ENCODE results near the gene PPP1R3G.
A peak's percentile ranks its signal among the peaks of the same experiment; 100 is the strongest.

The PPP1R3G gene

DNA sequence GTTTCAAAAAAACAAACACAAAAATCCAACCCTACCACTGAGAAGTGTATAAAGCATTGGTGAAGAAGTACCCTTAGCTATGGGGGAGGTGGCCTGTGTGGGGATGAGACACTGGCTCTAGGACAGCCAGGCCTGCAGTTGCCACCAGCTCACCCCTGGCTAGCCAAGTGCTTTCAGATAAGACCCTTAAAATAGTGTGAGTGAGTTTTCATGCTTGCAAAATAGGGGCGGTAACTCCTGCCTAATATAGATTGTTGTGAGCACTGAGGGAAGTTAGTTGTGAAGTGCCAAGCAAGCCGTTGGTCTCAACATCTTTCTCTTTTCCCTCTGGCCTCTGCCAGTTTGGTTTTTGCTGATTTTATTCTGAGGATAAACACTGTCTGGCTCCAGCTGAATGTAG is 11.3 kb downstream of the PPP1R3G start:
- peak in 1 of 2 donors; percentile 1 for DNase-seq

DNA sequence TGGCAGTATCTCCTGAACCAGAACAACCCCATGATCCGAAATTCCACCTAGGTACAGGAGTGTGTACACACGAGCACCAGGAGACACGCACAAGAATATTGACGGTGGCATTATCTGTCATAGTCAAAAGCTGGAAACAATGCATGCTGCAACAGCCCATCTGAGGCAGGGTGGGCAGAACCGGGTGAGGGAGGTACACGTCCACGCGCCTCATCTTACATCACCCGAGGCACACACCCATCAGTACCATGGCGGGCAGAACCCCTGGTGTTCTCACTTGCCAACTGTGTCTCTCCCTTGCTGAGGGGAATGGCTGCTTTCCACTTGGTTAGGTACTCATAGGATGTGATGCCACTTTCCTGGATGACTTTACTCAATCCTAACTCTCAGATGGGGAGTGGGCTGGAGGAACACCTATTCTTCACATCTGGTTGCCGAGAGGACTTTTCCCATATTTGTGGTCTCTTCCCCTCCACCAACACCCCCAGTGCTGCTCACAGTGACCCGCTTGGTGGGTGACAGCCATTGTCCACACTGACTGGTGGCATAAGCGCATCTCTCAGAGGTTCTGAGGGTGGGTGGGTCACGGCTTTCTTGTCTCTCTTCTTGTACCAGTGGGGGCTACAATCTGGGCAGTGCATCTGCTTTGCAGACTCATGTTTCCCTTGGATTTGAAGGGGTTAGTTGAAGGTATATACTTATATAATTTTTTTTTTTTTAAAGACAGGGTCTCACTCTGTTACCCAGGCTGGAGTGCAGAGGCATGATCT is 13.5 kb downstream of the PPP1R3G start:
- DNase-seq = no peak

DNA sequence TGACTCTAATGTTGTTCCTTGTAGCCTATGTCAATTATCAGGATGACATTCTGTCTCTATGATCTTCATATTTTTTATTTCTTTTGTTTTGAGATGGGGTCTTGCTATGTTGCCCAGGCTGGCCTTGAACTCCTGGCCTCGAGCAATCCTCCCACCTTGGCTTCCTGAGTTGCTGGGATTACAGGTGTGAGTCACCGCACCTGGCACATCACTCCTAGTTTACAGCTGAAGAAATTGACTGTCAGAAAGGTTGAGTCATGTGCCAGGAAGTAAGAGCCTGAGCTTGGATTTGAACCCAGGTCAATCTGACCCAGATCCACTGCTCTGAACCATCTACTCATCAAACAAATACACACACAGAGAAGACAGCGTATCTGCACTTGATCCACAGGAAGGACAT is 14.4 kb downstream of the PPP1R3G start:
- DNase-seq = no peak

DNA sequence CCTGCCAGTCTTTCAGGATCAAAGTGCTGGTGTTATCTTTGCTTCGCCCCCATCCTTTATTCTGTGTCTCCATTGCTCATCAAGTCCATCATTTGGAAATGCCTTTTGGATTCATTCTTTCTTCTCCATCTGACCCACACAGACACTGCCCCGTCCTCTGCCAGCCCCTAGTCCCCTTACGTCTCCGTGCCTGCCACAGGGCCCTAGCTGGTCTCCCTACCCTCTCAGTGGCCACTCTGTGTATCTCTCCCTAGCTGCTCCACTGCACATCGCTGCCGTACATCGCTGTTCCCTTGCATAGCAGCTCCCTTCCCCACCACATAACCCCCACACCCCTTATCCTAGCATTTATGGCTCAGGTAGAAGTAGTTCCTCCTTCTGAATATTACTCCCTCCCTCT is 15.7 kb downstream of the PPP1R3G start:
- no peak for DNase-seq

DNA sequence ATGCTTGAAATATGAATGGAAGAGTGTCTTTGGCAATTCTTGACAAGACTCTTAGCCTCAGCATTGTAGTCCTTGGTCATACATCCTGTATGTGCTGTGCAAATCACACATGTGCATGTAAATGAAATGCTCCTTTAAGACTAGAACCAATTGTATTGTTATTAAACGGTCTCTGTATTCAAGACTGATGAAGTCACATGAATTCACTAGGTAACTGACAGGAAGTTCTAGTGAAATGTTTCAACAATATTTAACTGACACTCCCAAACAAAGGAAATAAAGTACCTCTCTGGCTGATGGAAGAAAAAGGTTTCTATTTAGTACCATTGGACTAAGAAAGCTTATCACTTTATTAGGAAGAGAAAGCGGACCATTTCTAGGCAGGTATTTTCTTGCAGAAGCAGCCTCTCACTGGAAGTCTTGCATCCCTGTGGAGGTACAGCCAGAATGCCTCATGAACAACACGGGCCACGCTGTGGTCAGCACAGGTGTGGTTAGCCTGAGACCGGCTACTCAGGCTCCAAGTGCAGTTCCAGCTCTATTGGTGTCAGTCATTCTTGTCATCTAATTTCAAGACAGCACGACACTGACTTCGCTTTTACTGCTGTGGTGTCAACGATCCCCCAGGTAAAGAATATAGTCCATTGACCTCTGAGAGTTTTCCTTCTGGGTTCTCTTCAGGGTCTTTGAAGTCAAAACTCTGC is 17.3 kb downstream of the PPP1R3G start:
- DNase-seq = no peak

DNA sequence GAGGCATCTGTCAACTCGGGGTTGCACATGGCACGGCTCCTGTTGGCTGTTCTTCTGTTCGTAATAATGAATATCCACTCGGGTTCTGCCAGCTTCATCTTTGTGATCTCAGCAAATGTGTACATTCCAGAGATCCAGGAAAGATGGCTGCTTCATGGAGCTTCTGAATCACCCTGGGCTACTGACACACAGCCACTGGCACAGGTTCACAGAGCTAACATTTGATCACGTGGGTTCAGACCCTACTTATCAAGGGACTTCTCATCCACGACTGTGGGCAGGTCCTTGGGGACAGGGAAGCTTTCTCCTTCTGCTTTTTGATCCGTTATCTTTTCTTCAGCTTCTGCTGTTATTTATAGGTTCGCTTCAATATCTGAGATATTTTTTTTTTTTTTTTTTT is 18.1 kb downstream of the PPP1R3G start:
- no peak for DNase-seq

DNA sequence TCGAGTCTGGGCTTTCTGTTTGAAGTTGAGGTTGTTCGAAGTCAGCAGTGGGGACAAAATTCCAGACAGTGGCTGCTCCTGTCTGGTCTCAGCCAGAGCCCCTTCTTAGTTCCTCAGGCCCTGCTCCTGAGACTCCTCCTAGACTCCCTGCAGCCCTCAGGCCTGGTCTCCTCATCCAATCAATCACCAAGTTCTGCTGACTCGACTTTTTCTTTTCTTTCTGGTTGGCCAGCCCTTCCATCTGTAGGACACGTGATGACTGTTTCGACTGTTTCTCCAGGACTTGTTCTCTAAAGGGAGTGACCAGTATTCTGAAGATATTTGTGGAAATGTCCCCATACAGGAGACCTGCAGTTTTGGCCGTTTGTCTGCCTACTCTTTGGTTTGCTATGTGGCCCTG is 19.5 kb downstream of the PPP1R3G start:
- no peak for DNase-seq

DNA sequence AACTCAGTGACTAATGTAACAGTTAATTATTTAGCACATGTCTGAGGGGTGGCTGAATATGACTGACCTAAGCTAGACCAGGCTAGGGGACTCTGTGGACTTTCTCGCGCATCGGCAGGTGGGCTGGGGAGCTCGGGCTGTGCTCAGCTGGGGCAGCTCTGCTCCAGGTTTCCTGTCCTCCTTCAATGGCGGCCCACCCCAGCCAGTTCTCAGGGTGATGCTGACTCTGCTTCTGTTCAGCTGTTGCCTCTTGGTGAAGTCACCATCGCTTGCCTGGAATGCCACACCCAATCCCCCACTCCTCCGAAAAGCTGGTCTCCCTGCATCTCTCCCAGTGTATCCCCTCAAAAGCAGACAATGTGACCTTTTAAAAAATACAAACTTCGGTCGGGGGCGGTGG is 20.0 kb downstream of the PPP1R3G start:
- no peak for DNase-seq

DNA sequence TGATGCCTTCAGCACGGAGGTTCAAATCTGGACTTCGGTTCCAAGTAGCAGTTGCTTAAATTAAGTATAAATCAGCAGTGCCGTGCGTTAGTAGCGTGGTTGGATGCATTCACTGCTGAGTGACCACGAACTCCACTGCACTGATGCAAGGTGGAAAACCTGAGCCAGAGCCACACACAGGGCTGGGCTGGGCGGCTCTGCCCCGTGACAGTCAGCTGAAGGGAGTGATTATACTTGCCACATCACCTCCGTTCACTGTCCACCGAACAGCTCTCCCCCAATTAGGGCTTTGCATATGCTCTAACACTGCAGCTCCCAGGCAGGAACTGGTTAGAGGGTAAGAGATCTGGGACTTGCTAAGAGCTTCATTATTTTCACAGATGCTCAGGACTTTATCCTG is 22.2 kb downstream of the PPP1R3G start:
- no peak for DNase-seq

DNA sequence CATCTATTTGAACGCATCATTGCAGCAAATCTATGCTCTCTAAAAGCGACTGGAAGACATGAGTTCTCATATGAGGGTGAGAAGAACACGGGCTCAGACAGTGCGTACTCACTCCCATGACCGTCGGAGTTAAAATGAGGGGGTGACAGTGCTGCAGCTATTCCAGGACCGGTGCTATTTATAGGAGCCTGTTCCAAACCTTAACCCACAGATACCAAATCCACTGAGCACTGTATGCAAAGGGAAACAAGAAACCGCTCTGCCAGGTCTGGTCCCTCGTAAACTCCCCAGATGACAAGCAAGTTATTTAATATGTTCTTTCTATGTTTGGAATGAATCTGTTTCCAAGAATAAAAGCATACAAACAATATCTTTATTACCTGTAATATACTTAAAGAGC is 22.9 kb downstream of the PPP1R3G start:
- no peak for DNase-seq

DNA sequence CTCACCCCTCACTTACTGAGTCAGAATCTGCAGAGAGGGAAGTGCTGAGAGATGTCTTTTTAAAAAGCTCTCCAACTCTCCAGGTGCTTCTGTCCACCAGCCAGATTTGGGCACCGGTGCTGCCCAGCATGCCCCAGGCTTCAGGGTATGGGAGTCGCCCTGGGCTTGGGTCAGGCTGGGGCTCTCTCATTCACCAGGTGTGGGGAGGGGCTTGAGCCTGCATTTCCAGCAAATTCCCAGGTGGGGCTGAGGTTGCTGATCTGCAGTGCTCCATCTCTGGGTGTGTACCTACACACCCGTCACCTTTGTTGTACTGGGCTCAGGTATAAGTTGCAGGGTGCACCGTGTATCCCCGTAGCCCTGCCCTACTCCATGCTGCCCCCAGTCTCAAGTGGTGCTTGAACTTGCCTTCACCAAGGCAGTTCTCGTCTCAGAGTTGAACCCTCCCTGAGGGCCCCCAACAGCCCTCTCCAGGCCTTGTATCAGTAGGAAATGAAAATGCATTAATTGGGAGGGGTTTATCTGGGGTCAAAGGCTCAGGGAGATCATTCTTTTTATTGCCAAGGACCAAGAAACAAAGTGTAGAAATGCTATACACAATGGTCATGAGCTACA is 23.5 kb downstream of the PPP1R3G start:
- no peak for DNase-seq

DNA sequence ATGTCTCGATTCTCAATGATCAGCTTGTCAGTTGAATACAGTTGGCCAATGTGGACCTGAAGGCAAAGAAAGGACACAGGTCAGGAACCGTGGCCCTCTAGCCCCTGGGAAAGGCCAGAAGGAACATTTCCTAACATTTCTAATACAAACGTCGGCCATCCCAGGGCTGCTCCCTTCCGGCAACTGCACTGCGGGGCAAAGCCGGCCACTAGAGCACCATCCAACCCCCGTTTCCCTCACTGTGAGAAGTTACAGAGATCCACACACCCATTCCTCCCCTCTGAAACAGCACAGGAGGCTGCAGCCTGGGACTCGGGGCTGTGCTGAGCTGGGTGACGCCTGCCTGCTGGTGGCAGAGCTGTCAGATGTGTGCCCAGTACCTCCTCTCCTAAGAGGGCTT is 24.3 kb downstream of the PPP1R3G start:
- no peak for DNase-seq

DNA sequence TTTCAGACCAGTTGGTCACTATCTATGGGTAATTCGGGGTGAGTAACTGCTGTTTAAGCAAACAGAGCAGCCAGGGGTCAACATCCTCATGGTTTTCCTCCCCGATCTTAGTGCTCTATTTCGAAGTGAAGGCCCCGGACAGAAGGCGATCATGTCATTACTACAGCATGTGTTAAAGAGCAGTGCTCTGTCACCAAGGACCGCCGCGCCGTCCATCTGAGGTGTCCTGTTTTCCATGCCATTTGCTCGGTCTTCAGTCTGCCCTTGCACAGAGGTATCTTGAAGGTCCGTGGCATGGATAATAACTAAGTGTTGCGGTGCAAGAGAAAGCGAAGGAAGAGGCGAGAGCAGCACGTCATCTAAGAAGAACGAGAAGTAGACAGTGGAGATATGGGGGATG is 25.1 kb downstream of the PPP1R3G start:
- DNase-seq = peak in 1 of 2 donors; percentile 7

DNA sequence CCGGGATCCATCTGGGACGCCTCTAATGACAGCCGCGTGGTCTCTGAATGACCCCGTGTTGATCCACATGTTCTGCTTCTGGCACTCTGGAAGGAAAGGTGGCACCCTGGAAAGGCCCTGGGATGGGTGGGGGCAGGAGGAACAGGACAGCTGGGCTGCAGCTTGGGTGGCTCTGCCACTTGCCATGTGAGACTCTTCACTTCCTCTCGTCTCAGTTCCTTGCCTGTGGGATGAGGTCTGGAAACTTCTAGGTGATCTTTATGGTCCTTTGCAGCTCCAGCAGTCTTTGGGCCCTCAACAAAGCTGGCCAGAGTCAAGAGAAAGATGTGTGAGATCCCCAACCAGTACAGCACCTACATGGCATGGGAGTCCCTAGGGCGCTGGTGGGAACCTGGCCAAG is 26.5 kb downstream of the PPP1R3G start:
- DNase-seq = peak in 1 of 2 donors; percentile 9

DNA sequence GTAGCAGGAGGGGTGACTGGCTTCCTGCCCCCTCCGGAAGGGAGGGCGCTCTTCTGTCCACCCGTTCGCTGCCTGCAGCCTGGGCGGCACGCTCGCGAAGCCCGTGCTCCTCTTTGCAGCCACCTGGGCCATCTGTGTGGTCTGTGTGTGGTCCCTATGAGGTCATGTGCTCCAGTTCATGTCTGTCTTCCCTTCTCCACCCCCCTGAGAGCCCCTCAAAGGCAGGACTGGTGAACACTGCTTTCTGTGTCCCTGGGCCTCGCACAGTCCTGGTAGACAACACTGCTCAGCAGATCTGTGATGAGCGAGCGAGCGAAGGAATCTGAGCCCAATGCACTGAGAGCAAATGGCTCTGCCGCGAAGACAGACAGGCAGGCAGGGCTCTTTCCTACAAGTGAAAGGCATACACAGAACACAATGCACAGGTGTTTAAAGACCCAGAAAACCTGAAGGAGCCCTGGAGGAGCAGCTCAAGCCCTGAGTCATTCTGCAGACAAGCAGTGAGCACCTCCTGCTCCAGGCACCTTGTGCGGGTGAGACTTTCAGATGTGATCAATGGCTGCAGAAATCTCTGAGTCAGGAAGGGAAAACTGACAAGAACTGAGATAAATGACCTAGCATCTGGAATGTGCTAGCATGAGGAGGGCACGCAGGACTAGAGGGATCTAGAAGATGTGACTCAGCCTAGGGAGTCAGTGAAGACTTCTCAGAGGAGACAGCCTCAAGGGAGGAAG is 27.1 kb downstream of the PPP1R3G start:
- DNase-seq = peak in 1 of 2 donors; percentile 3

DNA sequence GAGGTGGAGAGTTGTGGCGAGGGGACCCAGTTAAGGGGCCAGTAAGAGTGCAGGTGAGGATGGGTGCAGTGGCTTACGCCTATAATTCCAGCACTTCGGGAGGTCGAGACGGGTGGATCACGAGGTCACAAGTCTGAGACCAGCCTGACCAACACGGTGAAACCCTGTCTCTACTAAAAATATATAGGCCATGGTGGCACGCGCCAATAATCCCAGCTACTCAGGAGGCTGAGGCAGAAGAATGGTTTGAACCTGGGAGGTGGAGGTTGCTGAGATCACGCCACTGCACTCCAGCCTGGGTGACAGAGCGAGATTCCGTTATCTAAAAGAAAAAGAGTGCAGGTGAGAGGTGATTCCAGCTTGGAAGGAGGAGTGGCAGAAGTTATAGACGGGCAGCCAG is 28.0 kb downstream of the PPP1R3G start:
- DNase-seq = peak in 1 of 2 donors; percentile 3

DNA sequence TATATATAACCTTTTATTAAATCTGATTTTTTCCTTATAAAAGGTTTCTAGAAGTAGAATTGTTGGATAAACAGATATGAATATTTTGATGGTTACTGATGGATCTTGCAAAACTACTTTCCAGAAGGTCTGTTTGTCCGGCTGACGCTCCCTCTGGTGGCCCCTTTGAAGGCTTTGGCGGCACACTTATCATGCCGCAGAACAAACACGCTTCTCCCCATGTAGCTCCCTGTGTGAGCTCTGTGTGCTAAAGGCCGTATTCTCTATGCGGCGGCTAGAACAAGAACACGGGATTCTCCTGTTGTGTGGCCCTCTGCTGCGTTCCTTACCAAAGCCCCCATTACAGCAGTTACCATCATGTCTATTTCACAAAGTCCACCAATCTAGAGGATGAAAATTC is 30.0 kb downstream of the PPP1R3G start:
- no peak for DNase-seq

DNA sequence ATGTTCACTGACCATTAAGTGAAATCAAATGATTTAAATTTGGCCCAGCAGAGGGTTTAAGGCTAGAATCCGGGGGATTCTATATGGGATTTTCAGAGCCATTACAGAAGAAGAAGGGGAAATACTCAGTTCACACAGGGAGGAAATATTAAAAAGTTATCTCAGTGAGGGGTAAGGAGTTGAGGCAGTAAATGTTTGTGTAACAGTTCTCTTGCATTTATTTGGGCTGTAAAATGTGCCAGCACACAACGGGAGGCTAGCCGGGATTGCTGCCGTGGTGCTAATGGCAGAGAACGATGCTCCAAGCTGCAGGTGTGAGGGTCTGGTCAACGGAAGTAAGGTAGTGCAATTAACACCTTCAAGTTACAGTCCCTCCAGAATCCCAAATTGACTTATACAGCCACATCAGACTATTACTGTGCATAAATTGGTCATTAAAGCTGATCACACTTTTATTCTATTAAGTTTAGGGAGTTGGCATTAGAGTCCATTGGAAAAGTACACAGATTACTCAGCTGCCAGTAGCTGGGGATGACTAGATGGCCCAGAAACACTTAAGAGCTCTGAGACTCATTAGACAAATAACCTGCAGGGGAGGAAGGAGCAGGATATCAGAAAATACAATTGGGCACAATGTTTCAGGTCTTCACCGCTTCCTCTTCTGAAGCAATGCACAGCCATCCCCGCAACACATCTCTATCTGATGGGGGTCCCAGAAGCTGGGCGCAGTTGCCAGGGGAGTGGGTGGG is 31.3 kb downstream of the PPP1R3G start:
- no peak for DNase-seq

DNA sequence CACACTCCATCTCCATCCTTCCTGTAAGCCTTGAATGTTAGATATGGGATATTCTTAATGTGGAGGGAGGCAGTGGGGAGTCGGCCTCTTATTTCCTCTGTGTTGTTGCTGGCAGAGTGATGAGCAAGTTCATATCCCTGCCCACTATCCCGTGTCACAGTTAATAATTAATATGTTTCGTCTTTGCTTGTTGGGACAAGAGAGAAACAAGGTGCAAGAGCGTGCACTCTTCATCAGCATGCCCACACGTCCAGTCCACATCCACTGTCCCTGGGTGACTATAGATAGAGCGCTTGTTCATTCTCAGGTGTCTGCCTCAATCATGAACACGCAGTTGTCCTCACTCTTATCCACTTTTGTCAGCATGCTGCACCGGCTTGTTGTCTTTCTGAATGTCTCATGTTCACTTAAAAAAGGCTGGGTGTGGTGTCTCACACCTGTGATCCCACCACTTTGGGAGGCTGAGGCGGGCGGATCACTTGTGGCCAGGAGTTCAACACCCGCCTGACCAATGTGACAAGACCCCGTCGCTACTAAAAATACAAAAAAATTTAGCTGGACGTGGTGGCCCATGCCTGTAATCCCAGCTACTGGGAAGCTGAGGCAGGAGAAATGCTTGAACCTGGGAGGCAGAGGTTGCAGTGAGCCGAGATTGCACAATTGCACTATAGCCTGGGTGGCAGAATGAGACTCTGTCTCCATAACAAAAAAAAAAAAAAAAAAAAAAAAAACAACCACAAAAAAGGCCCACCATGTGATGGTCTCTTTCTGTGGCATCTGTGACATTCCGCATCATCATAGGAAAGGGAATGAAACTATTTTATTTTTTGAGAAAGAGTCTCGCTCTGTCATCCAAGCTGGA is 34.2 kb downstream of the PPP1R3G start:
- DNase-seq = no peak

DNA sequence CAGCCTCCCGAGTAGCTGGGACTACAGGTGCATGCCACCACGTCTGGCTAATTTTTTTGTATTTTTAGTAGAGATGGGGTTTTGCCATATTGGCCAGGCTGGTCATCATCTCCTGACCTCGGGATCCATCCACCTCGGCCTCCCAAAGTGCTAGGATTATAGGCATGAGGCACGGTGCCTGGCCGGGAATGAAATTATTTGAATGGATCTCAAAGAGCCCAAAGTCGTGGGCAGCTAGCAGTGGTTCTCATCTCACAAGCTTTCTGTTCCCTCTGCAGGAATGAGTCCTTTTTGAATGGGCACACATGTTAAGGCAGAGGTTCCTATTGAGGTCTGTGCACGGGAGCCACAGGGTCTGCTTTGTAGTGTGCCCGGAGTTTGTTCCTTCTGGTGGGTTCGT is 34.9 kb downstream of the PPP1R3G start:
- DNase-seq = peak in 1 of 2 donors; percentile 1

DNA sequence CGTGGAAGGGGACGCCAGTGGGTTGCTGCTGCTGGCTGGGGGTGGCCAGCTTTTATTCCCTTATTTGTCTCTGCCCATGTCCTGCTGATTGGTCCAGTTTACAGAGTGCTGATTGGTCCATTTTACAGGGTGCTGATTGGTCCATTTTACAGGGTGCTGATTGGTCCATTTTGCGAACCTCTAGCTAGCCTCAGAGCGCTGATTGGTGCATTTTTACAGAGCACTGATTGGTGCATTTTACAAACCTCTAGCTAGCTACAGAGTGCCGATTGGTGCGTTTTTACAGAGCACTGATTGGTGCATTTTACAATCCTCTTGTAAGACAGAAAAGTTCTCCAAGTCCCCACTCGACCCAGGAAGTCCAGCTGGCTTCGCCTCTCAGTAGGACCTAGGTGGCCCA is 35.4 kb downstream of the PPP1R3G start:
- DNase-seq = peak in 1 of 2 donors; percentile 8

DNA sequence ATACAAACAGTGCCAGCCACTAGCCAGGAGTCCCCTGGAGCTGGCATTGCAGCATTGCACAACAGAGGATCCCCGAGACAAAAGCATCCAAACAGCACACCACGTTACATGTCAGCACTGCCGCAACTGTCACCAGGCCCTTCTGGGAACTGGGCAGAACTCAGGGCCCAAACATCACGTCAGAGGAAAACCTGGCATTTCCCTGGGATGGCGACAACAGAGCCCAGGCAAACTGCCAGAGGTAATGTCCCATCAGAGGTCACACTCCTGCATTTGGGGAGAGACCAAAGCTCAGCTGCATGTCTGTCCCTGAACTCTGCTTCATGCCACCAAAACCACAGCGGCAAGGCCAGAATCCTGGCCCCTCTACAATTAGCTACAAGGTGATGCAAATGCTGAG is 36.3 kb downstream of the PPP1R3G start:
- DNase-seq = peak in 1 of 2 donors; percentile 0

Measured in CD4-positive, alpha-beta T cell treated with Interleukin-4 for 1 hour (primary cell).